Ecto neural progenitor cell (in vitro differentiated cells): ENCODE results near the gene CFAP74.

Source experiments
- DNase-seq: peaks from one replicate; pipeline ENCODE4 v3.0.0-alpha.2; 2018; ENCODE audit warnings: low spot score

The CFAP74 gene

GRCh38 chr1:2003541-2004131 is at the start of gene CFAP74:
TSS of gene CFAP74 (minus strand) at chr1:2003786. CDS start at chr1:1990956, 12,830 bp downstream.
- peak; percentile 95 for DNase-seq

- DNase-seq = no peak
Measured at GRCh38 chr1:2053217-2053616, 49.6 kb upstream of the CFAP74 start.

GRCh38 chr1:2052756-2053155 is 49.2 kb upstream of the CFAP74 start:
- no peak for DNase-seq

- no peak for DNase-seq
Measured at GRCh38 chr1:2052054-2052679, 48.6 kb upstream of the CFAP74 start.

GRCh38 chr1:2050793-2051682 is 47.5 kb upstream of the CFAP74 start:
- DNase-seq = peak; percentile 66

GRCh38 chr1:2050461-2050792 is 46.8 kb upstream of the CFAP74 start:
- no peak for DNase-seq

GRCh38 chr1:2049718-2050431 is 46.3 kb upstream of the CFAP74 start, which contains the start of gene PRKCZ:
TSS of gene PRKCZ (plus strand) at chr1:2050411. CDS start at chr1:2050631, 220 bp downstream.
- DNase-seq = peak; percentile 95

GRCh38 chr1:2049225-2049717 is 45.7 kb upstream of the CFAP74 start:
- DNase-seq = peak; percentile 82

- no peak for DNase-seq
Measured at GRCh38 chr1:2047749-2048729, 44.5 kb upstream of the CFAP74 start.

- no peak for DNase-seq
Measured at GRCh38 chr1:2046953-2047748, 43.6 kb upstream of the CFAP74 start.

- DNase-seq = peak; percentile 83
Measured at GRCh38 chr1:2046174-2046917, 42.8 kb upstream of the CFAP74 start.

GRCh38 chr1:2045468-2046173 is 42.0 kb upstream of the CFAP74 start:
- no peak for DNase-seq

- peak; percentile 88 for DNase-seq
Measured at GRCh38 chr1:2044510-2045319, 41.1 kb upstream of the CFAP74 start.

- DNase-seq = no peak
Measured at GRCh38 chr1:2043886-2044285, 40.3 kb upstream of the CFAP74 start.

- DNase-seq = no peak
Measured at GRCh38 chr1:2042830-2043773, 39.5 kb upstream of the CFAP74 start.

GRCh38 chr1:2041887-2042286 is 38.3 kb upstream of the CFAP74 start:
- DNase-seq = no peak

- DNase-seq = no peak
Measured at GRCh38 chr1:2041305-2041704, 37.7 kb upstream of the CFAP74 start.
